Ectodermal cell (in vitro differentiated cells): ENCODE results near the gene TMEM231.

ENCODE experiments used
- H3K27ac ChIP-seq: 2 replicates; pipeline ENCODE4 v1.7.0; 2013; ENCODE audit warnings: mild to moderate bottlenecking, low read depth, low read length; ENCODE audit not compliant: insufficient read depth, poor library complexity, severe bottlenecking
- H3K27me3 ChIP-seq: 2 replicates; pipeline ENCODE4 v1.7.0; 2013; ENCODE audit warnings: mild to moderate bottlenecking, low read length; ENCODE audit not compliant: insufficient read depth, control insufficient read depth, poor library complexity, severe bottlenecking
- H3K36me3 ChIP-seq: one replicate; pipeline ENCODE4 v1.7.0; 2013; ENCODE audit warnings: low read length; ENCODE audit not compliant: control insufficient read depth, insufficient read depth
- H3K4me1 ChIP-seq: one replicate; pipeline ENCODE4 v1.7.0; 2013; ENCODE audit warnings: low read length; ENCODE audit not compliant: control insufficient read depth, insufficient read depth
- H3K4me3 ChIP-seq: 2 replicates; pipeline ENCODE4 v1.7.0; 2013; ENCODE audit warnings: low read depth, low read length, control low read depth; ENCODE audit not compliant: insufficient read depth
- H3K9me3 ChIP-seq: 2 replicates; pipeline ENCODE4 v1.7.0; 2013; ENCODE audit warnings: mild to moderate bottlenecking, low read length, moderate library complexity; ENCODE audit not compliant: control insufficient read depth
- WGBS, 2 experiments: methylation state at CpG; one replicate each; pipeline ENCODE4 v1.1.7; 2013; ENCODE audit warnings: missing lambda C conversion rate in 2 of 2; 5-methylcytosine and 5-hydroxymethylcytosine counted together

TMEM231 gene

GRCh38 chr16:75494184-75494583, 61.9 kb downstream of the TMEM231 start:
- Histone ChIP-seq H3K27me3 (peaks cover 8% of the 10 kb centered on the region), H3K36me3 (no peaks in the 10 kb centered on the region)

GRCh38 chr16:75491876-75492275, 64.2 kb downstream of the TMEM231 start:
- H3K27ac ChIP-seq = no peak overlapping the region
- H3K9me3 ChIP-seq = no peaks in the 10 kb centered on the region
- H3K4me3 ChIP-seq = no peak overlapping the region
- peaks cover 3% of the 10 kb centered on the region for H3K4me1 ChIP-seq
- 80 to 93% methylated on average over 1 of the region's 1 CpG for WGBS, 2 experiments
- H3K27me3 ChIP-seq = peaks cover 8% of the 10 kb centered on the region
- H3K36me3 ChIP-seq = no peaks in the 10 kb centered on the region

More at GRCh38 chr16:75494184-75494583, 61.9 kb downstream of the TMEM231 start:
- Histone ChIP-seq H3K27ac (no peak overlapping the region), H3K9me3 (no peaks in the 10 kb centered on the region), H3K4me1 (peaks cover 3% of the 10 kb centered on the region), H3K4me3 (peak overlapping the region; percentile 57)
- WGBS, 2 experiments = 70 to 71% methylated on average over 5 of the region's 5 CpGs

GRCh38 chr16:75488322-75488721, 67.7 kb downstream of the TMEM231 start:
- Histone ChIP-seq H3K4me3 (no peak overlapping the region), H3K4me1 (peaks cover 3% of the 10 kb centered on the region), H3K27ac (no peak overlapping the region), H3K27me3 (no peaks in the 10 kb centered on the region), H3K9me3 (no peaks in the 10 kb centered on the region), H3K36me3 (no peaks in the 10 kb centered on the region)
- WGBS, 2 experiments = 93 to 96% methylated on average over 2 of the region's 2 CpGs
